NCI-H2196 (cell line): Measurements from ENCODE around the gene KAZN.
A peak's percentile ranks its signal among the peaks of the same experiment; 100 is the strongest.
"Not testable (repeated sequence)": the region's sequence is repeated elsewhere in the genome, so short reads cannot be mapped to it uniquely, and the experiment has no call there.

ENCODE experiments used
- DNase-seq: peaks from one replicate; lab custom pipeline; 2025; ENCODE audit not compliant: unreplicated experiment; lab: John Stamatoyannopoulos, UW

KAZN gene

GRCh38 chr1:14598498-14599182 is at the start of gene KAZN:
TSS of gene KAZN (plus strand) at chr1:14598685.
- peak; percentile 48 for DNase-seq

- DNase-seq, result peak; percentile 24
Observed at GRCh38 chr1:14549897-14550620, 48.4 kb upstream of the KAZN start.

- DNase-seq, result no peak
Observed at GRCh38 chr1:14551386-14551785, 47.1 kb upstream of the KAZN start.

- no peak for DNase-seq
Observed at GRCh38 chr1:14552246-14552965, 46.1 kb upstream of the KAZN start.

- DNase-seq, result no peak
Observed at GRCh38 chr1:14553711-14554110, 44.8 kb upstream of the KAZN start.

- DNase-seq, result no peak
Observed at GRCh38 chr1:14555091-14555490, 43.4 kb upstream of the KAZN start.

- DNase-seq, result no peak
Observed at GRCh38 chr1:14561014-14561693, 37.3 kb upstream of the KAZN start.

GRCh38 chr1:14565090-14565489 is 33.4 kb upstream of the KAZN start:
- DNase-seq, result no peak

GRCh38 chr1:14567056-14567455 is 31.4 kb upstream of the KAZN start:
- no peak for DNase-seq

- DNase-seq, result no peak
Observed at GRCh38 chr1:14567903-14568302, 30.6 kb upstream of the KAZN start.

- DNase-seq, result no peak
Observed at GRCh38 chr1:14568716-14569355, 29.6 kb upstream of the KAZN start.

- DNase-seq, result no peak
Observed at GRCh38 chr1:14570514-14570913, 28.0 kb upstream of the KAZN start.

GRCh38 chr1:14571810-14572767 is 26.4 kb upstream of the KAZN start:
- DNase-seq, result no peak

- no peak for DNase-seq
Observed at GRCh38 chr1:14572861-14573260, 25.6 kb upstream of the KAZN start.

GRCh38 chr1:14576155-14576554 is 22.3 kb upstream of the KAZN start:
- DNase-seq, result no peak

- no peak for DNase-seq
Observed at GRCh38 chr1:14577261-14577660, 21.2 kb upstream of the KAZN start.

- no peak for DNase-seq
Observed at GRCh38 chr1:14578156-14578555, 20.3 kb upstream of the KAZN start.

- DNase-seq, result not testable (repeated sequence)
Observed at GRCh38 chr1:14580295-14580694, 18.2 kb upstream of the KAZN start.

- no peak for DNase-seq
Observed at GRCh38 chr1:14580986-14581385, 17.5 kb upstream of the KAZN start.

- DNase-seq, result no peak
Observed at GRCh38 chr1:14583788-14584187, 14.7 kb upstream of the KAZN start.
